HepG2 (cell line): ENCODE results near the gene AP2A2. TPM values are rescaled to one million over a fixed set of nuclear protein-coding genes. Genes with fewer than 3 reads are reported as not detected.

Experiments
- ARNT ChIP-seq: fragments of 450-650 bp; IDR thresholded peaks from 2 replicates; pipeline ENCODE4 v1.6.1; 2017
- DMAP1 ChIP-seq: IDR thresholded peaks from 2 replicates; pipeline ENCODE4 v1.6.1; 2016
- GATAD1 ChIP-seq: IDR thresholded peaks from 2 replicates; pipeline ENCODE4 v1.6.1; 2016; ENCODE audit warnings: missing genetic modification reagents, missing compliant biosample characterization
- HBP1 ChIP-seq: IDR thresholded peaks from 2 replicates; pipeline ENCODE4 v1.6.1; 2016; ENCODE audit warnings: low read depth, control low read depth
- HNF1A ChIP-seq, 2 experiments: sonication (generic) in 1 of 2; formaldehyde crosslinking in 1 of 2; IDR thresholded peaks; 2 replicates each; pipeline versions ENCODE4 v1.4.0 to v1.6.1; 2016 to 2020; ENCODE audit warnings: borderline replicate concordance in 1 of 2, low read depth in 1 of 2, mild to moderate bottlenecking in 1 of 2, missing genetic modification reagents in 1 of 2
- NR2C2 ChIP-seq: sonication (generic); formaldehyde crosslinking; IDR thresholded peaks from 2 replicates; pipeline ENCODE4 v1.4.0; 2020; ENCODE audit warnings: missing genetic modification reagents, mild to moderate bottlenecking, moderate library complexity, borderline replicate concordance
- NRL ChIP-seq: sonication (generic); formaldehyde crosslinking; IDR thresholded peaks from 2 replicates; pipeline ENCODE4 v1.5.0; 2020; ENCODE audit warnings: missing genetic modification reagents, mild to moderate bottlenecking, moderate library complexity, borderline replicate concordance
- ZBTB40 ChIP-seq, 2 experiments: fragments of 450-650 bp in 1 of 2; sonication (generic) in 1 of 2; formaldehyde crosslinking in 1 of 2; IDR thresholded peaks; 2 replicates each; pipeline versions ENCODE4 v1.6.1 to v1.8.0; 2016 to 2022; ENCODE audit warnings: antibody characterized with exemption in 1 of 2, mild to moderate bottlenecking in 1 of 2, missing genetic modification reagents in 1 of 2
- ZBTB7A ChIP-seq: sonication (generic); formaldehyde crosslinking; IDR thresholded peaks from 2 replicates; pipeline ENCODE4 v1.8.0; 2022; ENCODE audit warnings: mild to moderate bottlenecking, missing genetic modification reagents
- ZNF343 ChIP-seq: sonication (generic); formaldehyde crosslinking; IDR thresholded peaks from 2 replicates; pipeline ENCODE4 v1.4.0; 2020; ENCODE audit warnings: mild to moderate bottlenecking, missing genetic modification reagents
- ZNF558 ChIP-seq: sonication (generic); formaldehyde crosslinking; IDR thresholded peaks from 2 replicates; pipeline ENCODE4 v1.9.0; 2022; ENCODE audit warnings: mild to moderate bottlenecking, missing genetic modification reagents, borderline replicate concordance
- ZNF570 ChIP-seq: sonication (generic); formaldehyde crosslinking; IDR thresholded peaks from 2 replicates; pipeline ENCODE4 v1.4.0; 2020; ENCODE audit warnings: mild to moderate bottlenecking, missing genetic modification reagents, borderline replicate concordance
- ZSCAN30 ChIP-seq: sonication (generic); formaldehyde crosslinking; IDR thresholded peaks from 2 replicates; pipeline ENCODE4 v1.5.0; 2020; ENCODE audit warnings: mild to moderate bottlenecking, missing genetic modification reagents
- polyA plus RNA-seq, 8 experiments: library from polyadenylated mRNA; depleted of rRNA in 3 of 8; stranded (reverse) in 7 of 8; unstranded in 1 of 8; fragments of >200 nt; fragmentation: Illumina TruSeq in 4 of 8; extraction: Trizol in 4 of 8; gene quantifications; 2 replicates each; pipeline versions ENCODE4 v1.2.1 to v1.2.3, GENCODE V29; 2011 to 2016; ENCODE audit warnings: low read depth in 4 of 8, missing spikeins in 1 of 8, mixed read lengths in 1 of 8; ENCODE audit not compliant: insufficient read depth in 1 of 8
- total RNA-seq, 5 experiments: library from RNA; depleted of rRNA; stranded (reverse); fragments of >200 nt; fragmentation: Illumina TruSeq; extraction: Trizol; gene quantifications; 2 replicates each; pipeline ENCODE4 v1.2.3, GENCODE V29; 2016; ENCODE audit warnings: low read depth in 1 of 5

AP2A2 gene
- total and polyA plus RNA-seq, 2 of the 13 experiments (the other 11 are each of a cell fraction or from before 2014, with no cell fraction given), result 25.7 to 75.7 TPM

- TF ChIP-seq HBP1 (CRISPR knock-in tag) (no peak), NR2C2 (CRISPR knock-in tag) (peak; percentile 39; the same call in 1 of the 2 replicates), ZNF343 (CRISPR knock-in tag) (peak; percentile 42; the same call in 1 of the 2 replicates), ZBTB40 (IDR thresholded peaks at IDR 0.05) (no peak), ZBTB40 (CRISPR knock-in tag; IDR thresholded peaks at IDR 0.05) (peak; percentile 63; the same call in 1 of the 2 replicates), ZSCAN30 (CRISPR knock-in tag) (no peak), ZBTB7A (CRISPR knock-in tag) (no peak), ARNT (no peak), NRL (0 out of 2 replicates have a peak, but pooled peaks have one; percentile 24), DMAP1 (CRISPR knock-in tag) (0 out of 2 replicates have a peak, but pooled peaks have one; percentile 17), GATAD1 (CRISPR knock-in tag) (no peak), ZNF558 (peak; percentile 66; the same call in 1 of the 2 replicates), ZNF570 (CRISPR knock-in tag) (no peak), HNF1A (IDR thresholded peaks at IDR 0.05; ENCODE audit: low read depth) (no peak), HNF1A (CRISPR knock-in tag; IDR thresholded peaks at IDR 0.05; ENCODE audit: borderline replicate concordance) (peak; percentile 39; the same call in 1 of the 2 replicates)
Measured at GRCh38 chr11:925496-926301, at the start of gene AP2A2 (continued).
